ENCODE results near the gene PANX2.

The PANX2 gene

GRCh38 chr22:50197856-50198623, 27.5 kb downstream of the PANX2 start:
- H3K4me3 ChIP-seq (ENCODE audit: low read depth, low read length), result no peak overlapping the region
- TF ChIP-seq CTCF (IDR thresholded peaks at IDR 0.05; ENCODE audit: low read depth, low read length, missing control alignments), result no peak
- DNase-seq (ENCODE audit: low read depth), result no peak

- DNase-seq (ENCODE audit: low read depth), result no peak
- no peak for TF ChIP-seq CTCF (IDR thresholded peaks at IDR 0.05; ENCODE audit: low read depth, low read length, missing control alignments)
Observed at GRCh38 chr22:50198624-50199017, 28.1 kb downstream of the PANX2 start.

GRCh38 chr22:50199251-50199721, 28.8 kb downstream of the PANX2 start:
- 0 out of 2 replicates have a peak overlapping the region, but pooled peaks have one; percentile 83 for H3K4me3 ChIP-seq (ENCODE audit: low read depth, low read length)
- no peak for TF ChIP-seq CTCF (IDR thresholded peaks at IDR 0.05; ENCODE audit: low read depth, low read length, missing control alignments)
- no peak for DNase-seq (ENCODE audit: low read depth)

More at GRCh38 chr22:50198624-50199017, 28.1 kb downstream of the PANX2 start:
- no peak overlapping the region for H3K4me3 ChIP-seq (ENCODE audit: low read depth, low read length)

DNA sequence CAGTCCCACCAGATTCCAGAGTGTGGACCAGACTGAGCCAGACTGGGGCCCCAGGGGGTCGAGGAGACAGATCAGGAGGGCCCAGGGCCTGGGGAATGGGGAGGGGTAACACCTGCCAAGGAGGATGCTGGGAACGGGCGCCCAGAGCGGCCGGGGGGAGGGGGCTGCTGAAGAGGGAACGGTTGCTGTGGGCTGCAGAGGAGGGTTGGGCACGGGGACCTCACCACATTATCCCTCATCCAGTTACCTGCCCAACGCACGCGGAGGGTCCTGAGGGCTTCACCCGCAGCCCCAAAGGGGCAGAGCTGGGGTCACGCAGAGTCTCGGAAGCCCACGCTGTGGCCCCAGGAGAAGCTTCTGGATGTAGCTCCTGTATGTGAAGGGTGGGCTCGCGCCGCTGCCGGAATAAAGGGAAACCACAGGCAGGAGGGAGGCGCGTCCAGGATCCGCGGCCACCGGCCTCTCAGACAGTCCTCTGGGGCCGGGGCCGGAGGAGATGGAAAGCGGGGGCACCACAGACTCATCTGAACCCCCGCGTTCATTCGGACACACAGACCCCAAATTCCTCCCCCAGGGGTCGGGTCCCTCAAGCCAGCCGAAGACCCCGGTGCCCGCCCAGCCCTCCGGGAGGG, 29.4 kb downstream of the PANX2 start:
- TF ChIP-seq CTCF (IDR thresholded peaks at IDR 0.05; ENCODE audit: low read depth, low read length, missing control alignments), result no peak
- DNase-seq (ENCODE audit: low read depth), result no peak
- peak overlapping the region; percentile 83 for H3K4me3 ChIP-seq (ENCODE audit: low read depth, low read length)

DNA sequence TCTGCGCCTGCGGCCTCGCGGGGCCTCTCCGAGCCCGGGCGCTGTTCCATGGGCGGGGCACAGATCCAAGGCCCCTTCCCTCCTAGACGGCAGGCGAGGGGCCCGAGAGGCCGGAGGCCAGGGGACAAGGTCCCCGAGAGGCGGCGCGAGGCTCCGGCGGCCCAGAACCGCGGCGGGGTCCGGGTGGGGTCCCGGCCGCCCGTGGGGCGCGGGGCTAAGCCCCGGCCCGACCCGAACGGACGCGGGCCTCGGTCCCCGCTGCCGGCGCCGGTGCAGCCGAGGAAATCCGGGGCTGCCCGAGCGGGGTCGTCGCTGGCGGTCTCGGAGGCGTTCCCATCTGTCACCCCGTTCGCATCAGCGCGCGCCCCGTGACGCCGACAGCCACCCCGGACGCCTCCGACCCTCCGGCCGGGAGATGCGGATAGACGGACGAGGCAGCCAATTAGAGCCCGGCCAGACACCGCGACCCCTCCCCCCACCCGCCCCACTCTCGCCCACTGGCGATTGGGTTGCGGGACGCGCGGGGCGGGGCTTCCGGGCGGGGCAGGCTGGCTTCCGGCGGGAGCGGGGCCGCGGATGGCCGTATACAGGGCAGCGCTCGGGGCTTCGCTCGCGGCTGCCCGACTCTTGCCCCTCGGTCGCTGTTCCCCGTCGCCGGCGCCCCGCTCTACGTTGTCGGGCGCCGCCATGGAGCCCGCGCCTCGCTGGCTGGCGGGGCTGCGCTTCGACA, 30.1 kb downstream of the PANX2 start, which contains the start of gene SELENOO:
Gene SELENOO (plus strand): TSS at position 551 of the 730 bp plus-strand sequence. CDS start 26 bp downstream, at position 577.
- H3K4me3 ChIP-seq (ENCODE audit: low read depth, low read length), result peak within 1 kb of the TSS; percentile 83
- DNase-seq (ENCODE audit: low read depth), result peak; percentile 65
- TF ChIP-seq CTCF (IDR thresholded peaks at IDR 0.05; ENCODE audit: low read depth, low read length, missing control alignments), result no peak

DNA sequence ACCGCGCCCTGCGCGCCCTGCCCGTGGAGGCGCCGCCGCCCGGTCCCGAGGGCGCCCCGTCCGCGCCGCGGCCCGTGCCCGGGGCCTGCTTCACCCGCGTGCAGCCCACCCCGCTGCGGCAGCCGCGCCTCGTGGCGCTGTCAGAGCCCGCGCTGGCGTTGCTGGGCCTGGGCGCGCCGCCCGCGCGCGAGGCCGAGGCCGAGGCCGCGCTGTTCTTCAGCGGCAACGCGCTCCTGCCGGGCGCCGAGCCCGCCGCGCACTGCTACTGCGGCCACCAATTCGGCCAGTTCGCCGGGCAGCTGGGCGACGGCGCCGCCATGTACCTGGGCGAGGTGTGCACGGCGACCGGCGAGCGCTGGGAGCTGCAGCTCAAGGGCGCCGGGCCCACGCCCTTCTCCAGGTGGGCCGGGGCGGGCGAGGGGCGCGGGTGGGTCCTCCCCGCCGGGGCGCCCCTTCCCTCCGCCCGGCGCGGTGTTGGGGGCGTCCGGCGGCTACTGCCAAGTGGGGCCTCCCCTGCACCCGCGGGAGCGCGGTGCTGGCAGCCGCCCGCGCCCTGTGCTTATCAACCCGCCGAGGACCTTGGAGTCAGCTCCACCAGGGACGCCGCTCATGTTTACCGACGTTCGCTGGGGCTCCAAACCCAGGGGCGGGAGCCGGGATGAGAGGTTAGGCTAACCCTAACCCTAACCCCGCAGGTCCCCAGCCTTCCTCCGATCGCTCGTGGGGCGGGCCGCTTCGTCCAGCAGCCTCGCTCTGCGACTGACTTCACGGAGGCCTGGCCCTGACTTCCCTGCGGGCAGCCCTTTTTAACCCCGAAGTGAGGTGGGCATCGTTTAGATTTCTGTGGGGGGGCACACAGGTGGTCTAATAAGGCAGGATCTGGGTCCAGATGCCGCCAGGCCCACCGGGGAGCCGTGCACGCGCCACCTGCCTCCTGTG, 30.9 kb downstream of the PANX2 start:
- no peak for TF ChIP-seq CTCF (IDR thresholded peaks at IDR 0.05; ENCODE audit: low read depth, low read length, missing control alignments)
- no peak for DNase-seq (ENCODE audit: low read depth)
- peak overlapping the region; percentile 83 for H3K4me3 ChIP-seq (ENCODE audit: low read depth, low read length)

Measured in GM12864 (cell line).